Stomach smooth muscle (tissue), 2 donors: ENCODE data around the gene SPANXN5.
"Not testable (repeated sequence)": the region's sequence is repeated elsewhere in the genome, so short reads cannot be mapped to it uniquely, and the experiment has no call there.

Experiments used
- H3K27ac ChIP-seq: one replicate; pipeline ENCODE4 v1.7.0; 2013; ENCODE audit warnings: mild to moderate bottlenecking, low read length, inconsistent platforms
- H3K27me3 ChIP-seq, 2 donors: one replicate each; pipeline ENCODE4 v1.7.0; 2013; ENCODE audit warnings: low read length in 2 of 2; ENCODE audit not compliant: insufficient read depth in 2 of 2, control insufficient read depth in 1 of 2
- H3K36me3 ChIP-seq, 2 donors: one replicate each; pipeline ENCODE4 v1.7.0; 2013; ENCODE audit warnings: low read length in 2 of 2; ENCODE audit not compliant: control insufficient read depth in 2 of 2, insufficient read depth in 2 of 2
- H3K4me1 ChIP-seq: one replicate; pipeline ENCODE4 v1.7.0; 2013; ENCODE audit warnings: low read length; ENCODE audit not compliant: control insufficient read depth, insufficient read depth
- H3K4me3 ChIP-seq, 2 donors: one replicate each; pipeline ENCODE4 v1.7.0; 2013; ENCODE audit warnings: low read length in 2 of 2
- H3K9ac ChIP-seq, 2 donors: one replicate each; pipeline ENCODE4 v1.7.0; 2013; ENCODE audit warnings: low read length in 2 of 2, mild to moderate bottlenecking in 1 of 2
- H3K9me3 ChIP-seq, 2 donors: one replicate each; pipeline ENCODE4 v1.7.0; 2013; ENCODE audit warnings: low read length in 2 of 2; ENCODE audit not compliant: control insufficient read depth in 2 of 2
- donor health status: healthy.
- donor health status: Pancreatic carcinoma.

The SPANXN5 gene, protein sequence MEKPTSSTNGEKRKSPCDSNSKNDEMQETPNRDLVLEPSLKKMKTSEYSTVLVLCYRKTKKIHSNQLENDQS

GRCh38 chrX:52797327-52797726 lies at the start of gene SPANXN5:
Gene SPANXN5 (minus strand): TSS chrX:52797427. CDS start chrX:52797348, 79 bp downstream.
- not testable (repeated sequence) for H3K27ac ChIP-seq, H3K36me3 ChIP-seq, H3K4me1 ChIP-seq, H3K4me3 ChIP-seq, H3K9ac ChIP-seq, H3K9me3 ChIP-seq
- H3K27me3 ChIP-seq, result peaks cover 0 to 11% of the 10 kb centered on the region in 2 donors

GRCh38 chrX:52843619-52844018 lies 46.4 kb upstream of the SPANXN5 start:
- not testable (repeated sequence) for H3K4me1 ChIP-seq, H3K27ac ChIP-seq, H3K9me3 ChIP-seq, H3K36me3 ChIP-seq, H3K9ac ChIP-seq, H3K27me3 ChIP-seq, H3K4me3 ChIP-seq

DNA sequence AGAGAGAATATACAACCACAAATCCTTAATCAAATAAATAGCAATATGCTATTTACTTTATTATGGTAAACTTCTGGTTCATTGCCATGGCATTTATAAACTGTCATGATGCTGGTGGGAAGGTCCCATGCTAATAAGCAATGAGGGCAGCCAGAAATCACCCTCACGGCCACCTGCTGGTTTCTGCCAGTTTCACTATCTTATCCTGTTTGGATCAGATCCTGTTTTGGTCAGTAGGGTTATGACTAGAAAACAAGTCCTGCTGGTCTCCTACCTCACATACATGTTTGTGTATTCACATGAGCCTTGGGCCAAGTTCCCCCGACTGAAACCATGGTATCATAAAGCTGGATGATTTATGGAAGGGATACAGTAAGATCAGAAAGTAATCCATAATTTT lies 41.9 kb upstream of the SPANXN5 start:
- H3K9ac ChIP-seq, result no peak overlapping the region
- no peaks in the 10 kb centered on the region for H3K27me3 ChIP-seq
- no peak overlapping the region for H3K27ac ChIP-seq
- H3K36me3 ChIP-seq, result no peaks in the 10 kb centered on the region
- no peaks in the 10 kb centered on the region for H3K9me3 ChIP-seq
- H3K4me3 ChIP-seq, result no peak overlapping the region
- H3K4me1 ChIP-seq, result no peaks in the 10 kb centered on the region

- H3K9me3 ChIP-seq, result no peaks in the 10 kb centered on the region
- H3K4me1 ChIP-seq, result no peaks in the 10 kb centered on the region
- H3K27me3 ChIP-seq, result peaks cover 0 to 4% of the 10 kb centered on the region in 2 donors
- no peak overlapping the region for H3K4me3 ChIP-seq
- H3K27ac ChIP-seq, result no peak overlapping the region
- no peaks in the 10 kb centered on the region for H3K36me3 ChIP-seq
- no peak overlapping the region for H3K9ac ChIP-seq
These were observed 33.3 kb upstream of the SPANXN5 start for GRCh38 chrX:52830551-52830950.

DNA sequence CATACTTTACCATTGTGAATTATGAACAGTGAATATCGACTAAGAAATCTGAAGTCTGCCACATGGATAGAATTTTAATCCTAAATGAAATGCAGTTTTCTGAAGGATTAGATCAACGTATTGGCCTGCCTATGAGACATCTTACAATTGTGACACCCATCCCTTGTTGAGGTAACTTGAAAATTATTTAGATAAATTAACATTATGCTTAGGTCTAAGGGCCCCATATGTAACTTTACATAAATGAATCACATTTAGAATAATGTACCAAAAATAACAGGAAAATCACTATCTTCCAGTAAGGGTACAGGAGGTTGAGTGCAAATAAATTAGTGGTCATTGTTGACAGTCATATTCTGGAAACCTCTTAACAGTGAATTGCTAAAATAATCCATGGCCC lies 27.4 kb upstream of the SPANXN5 start:
- Histone ChIP-seq H3K27me3 (peaks cover 0 to 5% of the 10 kb centered on the region in 2 donors), H3K4me1 (no peaks in the 10 kb centered on the region), H3K9me3 (no peaks in the 10 kb centered on the region)

DNA sequence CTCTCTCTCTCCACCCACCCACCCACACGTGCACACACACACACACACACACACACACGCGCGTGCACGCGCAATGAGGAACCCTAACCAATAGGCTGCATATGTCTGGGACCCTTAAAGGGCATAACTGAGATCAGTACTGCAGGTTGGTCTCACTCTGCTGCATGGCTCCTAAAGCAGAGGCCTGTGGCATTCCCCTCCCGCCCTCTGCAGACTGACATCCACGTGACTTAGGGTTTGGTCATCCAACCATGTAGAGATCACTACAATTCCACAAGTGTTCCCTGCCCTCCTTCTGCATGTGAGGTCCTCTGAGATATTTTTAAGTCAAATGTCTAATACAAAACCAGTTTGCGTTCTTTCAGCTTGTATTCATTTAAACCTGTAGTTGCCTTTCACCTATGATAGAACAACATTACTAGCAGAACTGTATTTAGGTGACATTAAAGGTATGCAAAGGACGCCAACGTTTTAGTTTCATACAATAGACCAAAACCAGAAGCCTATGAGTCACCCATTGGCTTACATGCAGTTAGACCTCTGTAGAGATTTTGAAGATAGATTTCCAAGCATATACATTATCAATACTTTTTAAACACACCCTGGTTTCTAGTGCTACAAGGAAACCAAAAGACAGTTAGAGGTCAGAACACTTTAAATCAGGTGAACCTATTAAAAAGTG lies 24.0 kb upstream of the SPANXN5 start:
- Histone ChIP-seq H3K27me3 (peaks cover 0 to 9% of the 10 kb centered on the region in 2 donors), H3K9me3 (no peaks in the 10 kb centered on the region), H3K4me1 (no peaks in the 10 kb centered on the region), H3K9ac (no peak overlapping the region), H3K27ac (no peak overlapping the region), H3K4me3 (no peak overlapping the region), H3K36me3 (no peaks in the 10 kb centered on the region)

More for the DNA sequence above, 27.4 kb upstream of the SPANXN5 start:
- no peak overlapping the region for H3K27ac ChIP-seq
- no peak overlapping the region for H3K4me3 ChIP-seq
- no peaks in the 10 kb centered on the region for H3K36me3 ChIP-seq
- H3K9ac ChIP-seq, result no peak overlapping the region

GRCh38 chrX:52819788-52820187 lies 22.6 kb upstream of the SPANXN5 start:
- no peak overlapping the region for H3K4me3 ChIP-seq
- no peak overlapping the region for H3K27ac ChIP-seq
- H3K27me3 ChIP-seq, result peaks cover 0 to 11% of the 10 kb centered on the region in 2 donors
- no peak overlapping the region for H3K9ac ChIP-seq
- no peaks in the 10 kb centered on the region for H3K36me3 ChIP-seq
- H3K9me3 ChIP-seq, result no peaks in the 10 kb centered on the region
- H3K4me1 ChIP-seq, result no peaks in the 10 kb centered on the region

GRCh38 chrX:52811065-52811625 lies 13.9 kb upstream of the SPANXN5 start, which contains the start of gene XAGE5:
Gene XAGE5 (plus strand): TSS chrX:52811287. CDS start chrX:52812567, 1,280 bp downstream.
- Histone ChIP-seq H3K4me1 (no peaks in the 10 kb centered on the region), H3K27me3 (peaks cover 0 to 10% of the 10 kb centered on the region in 2 donors), H3K9ac (no peak within 1 kb of the TSS), H3K4me3 (no peak within 1 kb of the TSS), H3K27ac (no peak within 1 kb of the TSS), H3K36me3 (no peaks in the 10 kb centered on the region), H3K9me3 (no peaks in the 10 kb centered on the region)

DNA sequence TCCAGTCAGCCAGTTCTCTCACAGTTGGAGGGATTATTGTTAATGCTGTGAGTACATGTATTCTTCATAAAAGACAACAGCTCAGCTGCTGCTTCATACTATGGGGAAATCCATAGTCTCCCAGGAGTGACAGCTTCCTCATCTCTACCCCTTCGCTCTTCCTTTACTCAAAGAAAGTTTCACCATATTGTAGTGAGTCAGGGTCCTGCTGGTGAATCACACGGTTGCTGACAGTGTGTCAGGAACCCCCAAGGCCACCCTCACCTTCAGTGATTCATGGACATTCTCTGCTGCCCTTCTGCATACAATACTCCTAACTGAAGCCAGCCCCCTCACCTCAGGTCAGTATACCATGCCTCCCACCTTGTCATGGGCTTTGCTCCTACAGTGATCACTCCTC lies 7.6 kb upstream of the SPANXN5 start:
- not testable (repeated sequence) for H3K4me1 ChIP-seq, H3K9me3 ChIP-seq, H3K27me3 ChIP-seq, H3K36me3 ChIP-seq, H3K4me3 ChIP-seq, H3K27ac ChIP-seq, H3K9ac ChIP-seq

- not testable (repeated sequence) for H3K9me3 ChIP-seq, H3K36me3 ChIP-seq, H3K4me1 ChIP-seq, H3K4me3 ChIP-seq, H3K9ac ChIP-seq, H3K27ac ChIP-seq, H3K27me3 ChIP-seq
These were observed 23.7 kb downstream of the SPANXN5 start for GRCh38 chrX:52773504-52773903.

GRCh38 chrX:52765983-52766382 lies 31.2 kb downstream of the SPANXN5 start:
- not testable (repeated sequence) for H3K36me3 ChIP-seq, H3K4me3 ChIP-seq, H3K27me3 ChIP-seq, H3K27ac ChIP-seq, H3K4me1 ChIP-seq, H3K9me3 ChIP-seq, H3K9ac ChIP-seq
